Right forelimb (tissue), 1 donor: ENCODE data around the gene ENOX1.
"Not testable (repeated sequence)": the region's sequence is repeated elsewhere in the genome, so short reads cannot be mapped to it uniquely, and the experiment has no call there.

Source experiments
- DNase-seq: peaks from one replicate; pipeline ENCODE4 v3.0.0-alpha.2; 2018

The ENOX1 gene

DNA sequence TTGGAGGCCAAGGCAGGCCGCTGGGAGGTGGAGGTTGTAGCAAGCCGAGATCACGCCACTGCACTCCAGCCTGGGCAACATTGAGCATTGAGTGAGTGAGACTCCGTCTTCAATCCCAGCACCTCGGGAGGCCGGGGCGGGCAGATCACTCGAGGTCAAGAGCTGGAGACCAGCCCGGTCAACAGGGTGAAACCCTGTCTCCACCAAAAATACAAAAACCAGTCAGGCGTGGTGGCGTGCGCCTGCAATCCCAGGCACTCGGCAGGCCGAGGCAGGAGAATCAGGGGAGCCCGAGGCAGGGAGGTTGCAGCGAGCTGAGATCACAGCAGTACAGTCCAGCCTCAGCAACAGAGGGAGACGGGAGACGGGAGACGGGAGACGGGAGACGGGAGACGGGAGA is 369.9 kb downstream of the ENOX1 start:
- not testable (repeated sequence) for DNase-seq

- DNase-seq = not testable (repeated sequence)
Observed at GRCh38 chr13:43416408-43416807, 370.4 kb downstream of the ENOX1 start.

- not testable (repeated sequence) for DNase-seq
Observed at GRCh38 chr13:43415903-43416391, 370.8 kb downstream of the ENOX1 start.

DNA sequence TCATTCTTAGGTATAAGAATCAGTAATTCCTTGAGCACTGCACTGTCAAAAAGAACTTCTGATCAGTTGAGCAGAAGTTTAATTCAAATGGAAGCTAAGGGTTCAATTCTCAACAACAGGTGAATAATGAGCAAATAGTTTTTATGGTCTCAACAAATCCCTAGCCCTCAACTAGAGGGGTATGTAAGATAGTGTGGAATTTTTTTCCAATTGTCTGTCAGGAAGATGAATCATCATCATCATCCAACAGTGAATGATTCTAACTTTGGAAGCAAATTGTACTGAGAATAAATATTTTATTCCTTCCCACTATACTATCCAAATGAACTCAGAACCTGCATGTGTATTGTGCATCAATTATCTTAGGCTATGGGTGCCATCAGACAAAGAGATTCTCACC is 372.7 kb downstream of the ENOX1 start:
- no peak for DNase-seq

GRCh38 chr13:43411741-43412140 is 375.0 kb downstream of the ENOX1 start:
- no peak for DNase-seq

DNA sequence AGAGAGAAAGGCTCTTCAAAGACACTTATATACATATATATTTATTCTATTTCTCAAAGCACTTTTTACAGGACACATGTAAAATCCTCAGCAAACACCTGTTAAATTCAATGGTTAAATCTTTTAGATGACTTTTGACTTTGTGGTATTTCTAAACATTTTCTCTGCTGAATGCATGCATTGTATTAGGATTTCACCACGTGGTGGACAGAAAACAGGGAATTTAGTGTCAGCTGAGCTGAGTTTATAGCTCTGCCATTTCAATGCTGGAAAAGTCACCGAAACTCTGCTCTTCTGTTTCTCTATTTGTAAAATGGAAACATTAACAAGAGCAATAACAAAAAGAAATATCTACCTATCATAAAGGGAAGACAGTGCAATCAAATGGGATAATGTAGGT is 375.6 kb downstream of the ENOX1 start:
- DNase-seq = no peak

DNA sequence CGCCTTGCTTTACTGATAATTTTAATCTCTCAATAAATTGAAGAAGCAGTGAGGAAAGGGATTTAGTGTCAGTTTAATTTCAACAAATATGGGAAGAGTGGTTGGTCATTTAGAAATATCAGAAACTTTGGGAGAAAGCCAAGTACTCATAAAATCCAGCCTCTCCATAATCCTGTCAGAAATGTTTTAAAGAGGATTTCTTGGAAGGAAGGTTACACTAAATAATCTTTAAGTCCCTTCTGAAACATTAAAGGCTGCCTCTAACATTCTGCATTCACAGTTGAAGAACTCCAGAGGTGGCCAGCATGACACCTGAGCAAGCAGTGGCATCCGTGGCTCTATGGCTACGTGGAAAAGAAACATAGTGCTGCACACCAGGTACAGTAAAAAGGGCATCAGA is 378.5 kb downstream of the ENOX1 start:
- no peak for DNase-seq

GRCh38 chr13:43407023-43407581 is 379.7 kb downstream of the ENOX1 start:
- no peak for DNase-seq

DNA sequence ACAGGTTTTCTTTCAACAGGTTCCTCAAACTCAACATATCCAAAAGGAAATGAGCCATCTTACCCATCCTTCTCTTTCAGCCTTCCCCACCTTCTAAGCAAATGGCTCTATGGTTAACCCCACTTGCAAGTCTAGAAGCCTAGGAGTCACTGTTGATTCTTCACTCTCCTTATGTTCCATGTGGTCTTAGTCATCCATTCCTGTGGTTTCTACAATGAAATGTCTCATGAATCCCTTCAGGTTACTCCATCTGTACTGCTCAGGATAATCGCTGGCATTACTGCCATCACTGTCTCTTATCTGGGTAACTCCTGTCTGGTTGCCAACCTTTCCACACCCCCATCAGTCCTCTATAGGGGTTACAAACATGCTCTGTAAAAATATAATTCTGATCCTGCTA is 381.3 kb downstream of the ENOX1 start:
- DNase-seq = no peak

DNA sequence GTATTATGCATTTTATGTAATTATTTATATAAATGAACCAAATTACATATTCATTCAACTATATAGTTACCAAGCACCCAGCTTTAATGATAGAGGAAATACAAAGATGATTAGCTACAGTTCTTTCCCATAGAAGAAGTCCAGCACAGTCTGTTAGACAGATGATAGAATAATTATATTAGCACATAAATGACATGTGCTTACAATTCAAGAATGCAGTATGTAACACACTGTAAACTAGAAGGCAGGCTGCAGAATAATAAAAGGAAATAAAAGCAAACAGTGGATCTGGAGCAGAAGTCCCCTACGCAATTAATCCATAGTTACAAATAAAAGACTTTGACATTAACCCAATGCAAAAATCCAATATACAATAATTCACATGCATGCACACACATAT is 384.4 kb downstream of the ENOX1 start:
- no peak for DNase-seq

- DNase-seq = no peak
Observed at GRCh38 chr13:43401361-43401760, 385.4 kb downstream of the ENOX1 start.

DNA sequence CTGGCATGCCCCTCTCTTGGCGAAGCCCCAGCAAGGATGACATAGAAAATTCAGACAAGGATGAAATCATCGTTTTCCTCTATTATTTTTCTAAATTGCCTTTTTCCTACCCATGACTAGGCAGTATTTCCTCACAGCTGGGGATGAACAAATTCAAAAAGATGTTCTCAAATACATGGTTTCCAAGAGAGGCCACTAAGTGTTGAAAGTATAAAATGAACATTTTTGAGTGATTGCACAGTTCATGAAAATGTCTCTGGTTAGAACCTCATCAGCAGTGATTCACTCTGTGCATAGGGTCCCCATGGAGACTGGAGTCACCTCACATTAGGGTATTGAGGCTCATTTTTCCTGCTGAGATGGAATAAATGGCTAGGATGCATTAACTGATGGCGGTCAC is 389.7 kb downstream of the ENOX1 start:
- no peak for DNase-seq

GRCh38 chr13:43391036-43391435 is 395.7 kb downstream of the ENOX1 start:
- DNase-seq = no peak

DNA sequence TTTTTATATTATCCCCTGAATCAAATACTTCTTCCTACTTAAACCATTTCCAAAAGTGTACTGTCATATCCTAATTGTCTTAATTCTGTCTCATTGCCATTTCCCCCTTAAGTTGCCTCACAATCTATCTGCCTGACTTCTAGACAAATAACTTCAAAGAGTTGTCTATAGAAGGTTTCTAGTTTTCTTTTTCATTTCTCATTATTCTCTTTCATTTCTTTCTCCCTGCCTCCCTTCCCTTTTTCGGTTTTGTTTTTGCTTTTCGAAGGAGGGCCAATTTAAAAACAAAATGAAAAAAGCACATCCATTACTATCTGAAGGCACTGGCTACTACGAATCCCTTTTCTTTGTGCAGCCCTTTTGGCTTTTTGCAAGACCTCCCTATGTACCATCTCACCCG is 396.2 kb downstream of the ENOX1 start:
- DNase-seq = no peak

GRCh38 chr13:43389983-43390382 is 396.8 kb downstream of the ENOX1 start:
- no peak for DNase-seq

DNA sequence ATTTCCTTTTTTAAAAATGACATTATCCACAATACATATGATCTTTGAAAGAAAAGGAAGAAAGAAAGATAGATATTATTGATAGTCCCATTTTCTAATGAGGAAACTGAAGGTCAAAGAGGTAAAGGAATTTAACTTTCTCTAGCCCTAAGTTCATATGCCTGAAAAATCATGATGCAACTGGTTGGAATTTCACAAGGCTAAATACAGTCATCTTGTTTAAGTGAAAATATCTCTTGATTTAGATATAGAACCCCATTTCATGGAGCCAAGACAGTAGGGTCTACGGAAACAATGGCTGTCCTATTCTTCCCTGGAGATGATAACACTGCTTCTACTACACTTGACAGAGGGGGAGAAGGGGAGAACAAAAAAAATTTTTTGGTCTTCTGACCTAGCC is 397.2 kb downstream of the ENOX1 start:
- DNase-seq = no peak

- no peak for DNase-seq
Observed at GRCh38 chr13:43388282-43389034, 398.3 kb downstream of the ENOX1 start.

DNA sequence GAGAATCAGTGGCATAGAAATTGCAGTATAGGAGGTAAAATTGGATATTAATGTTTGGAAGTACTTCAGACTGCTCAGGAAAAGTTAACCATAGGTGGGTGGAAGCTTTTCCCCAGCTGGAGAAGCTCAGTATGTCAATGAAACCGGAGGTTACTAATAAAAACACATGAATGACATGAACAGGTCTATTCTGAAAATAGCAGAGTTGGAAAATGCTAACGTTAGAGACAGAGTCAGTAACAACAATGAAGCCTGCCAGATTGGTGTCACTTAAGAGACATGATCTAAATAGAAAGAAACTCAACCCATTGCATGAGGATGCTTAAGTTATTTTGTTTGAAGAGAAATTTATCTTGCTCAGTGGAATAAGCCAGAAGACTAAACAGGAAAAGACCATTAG is 398.9 kb downstream of the ENOX1 start:
- DNase-seq = no peak

DNA sequence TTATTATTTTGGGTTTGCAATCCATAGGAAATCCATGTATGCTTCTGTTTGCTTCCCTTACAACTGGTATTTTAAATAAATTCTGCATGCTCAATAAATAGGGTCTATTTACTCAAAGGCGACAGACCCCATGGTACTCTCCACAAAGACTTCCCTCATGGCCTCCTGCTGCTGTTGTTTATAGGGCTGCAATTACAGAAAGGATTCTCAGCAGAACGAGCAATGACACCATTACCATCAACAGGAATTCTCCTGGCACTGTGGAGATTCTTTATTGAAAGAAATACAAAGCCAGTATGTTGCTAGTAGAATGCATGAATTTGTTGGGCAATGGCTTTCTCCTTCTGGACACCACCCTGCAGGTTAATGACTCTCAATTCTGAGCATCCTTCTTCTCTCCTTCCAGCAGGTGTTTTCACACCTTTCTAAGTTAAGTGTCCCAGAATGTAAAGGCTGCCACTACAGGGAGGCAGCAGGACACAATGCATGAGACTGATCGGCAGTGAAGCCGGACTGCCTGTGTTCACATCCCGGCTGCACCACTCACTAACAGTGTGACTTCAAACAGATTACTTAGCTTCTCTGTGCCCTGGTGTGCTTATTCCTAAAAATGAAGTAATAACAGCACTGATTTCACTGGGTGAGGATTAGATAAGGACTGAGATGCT is 403.1 kb downstream of the ENOX1 start:
- DNase-seq = no peak

DNA sequence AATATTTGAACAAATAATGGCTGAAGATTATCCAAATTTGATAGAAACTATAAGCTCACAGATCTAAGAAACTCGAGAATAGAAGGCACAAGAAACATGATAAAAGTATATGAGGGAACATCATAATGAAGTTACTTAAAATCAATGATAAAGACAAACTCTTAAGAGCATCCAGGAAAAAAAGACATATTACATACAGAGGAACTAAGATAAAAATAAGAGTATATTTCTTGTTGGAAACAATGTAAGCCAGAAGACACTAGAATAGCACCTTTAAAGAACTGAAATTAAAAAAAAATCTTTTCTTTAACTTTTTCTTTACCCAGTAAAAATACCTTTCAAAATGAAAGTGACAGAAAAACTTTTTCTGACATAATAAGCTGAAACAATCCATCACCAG is 407.0 kb downstream of the ENOX1 start:
- DNase-seq = no peak

DNA sequence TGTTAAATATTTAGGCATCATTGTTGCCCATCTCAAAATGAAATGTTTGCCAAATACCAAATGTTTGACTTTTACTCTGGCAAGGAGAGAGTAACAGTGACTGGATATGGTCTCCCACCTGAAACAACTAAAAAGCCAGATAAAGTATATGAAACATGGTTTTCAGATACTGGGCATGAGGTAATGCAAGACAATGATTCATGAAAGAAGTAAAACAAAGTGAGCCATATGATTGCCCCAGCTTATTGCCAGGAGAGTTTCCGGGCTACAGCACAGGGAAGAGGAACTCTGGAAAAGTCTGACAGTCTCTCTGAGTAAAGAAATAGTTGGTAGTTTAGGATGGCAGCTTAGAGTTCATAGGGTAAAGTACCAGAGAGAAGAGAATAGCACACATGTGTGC is 408.8 kb downstream of the ENOX1 start:
- DNase-seq = no peak

DNA sequence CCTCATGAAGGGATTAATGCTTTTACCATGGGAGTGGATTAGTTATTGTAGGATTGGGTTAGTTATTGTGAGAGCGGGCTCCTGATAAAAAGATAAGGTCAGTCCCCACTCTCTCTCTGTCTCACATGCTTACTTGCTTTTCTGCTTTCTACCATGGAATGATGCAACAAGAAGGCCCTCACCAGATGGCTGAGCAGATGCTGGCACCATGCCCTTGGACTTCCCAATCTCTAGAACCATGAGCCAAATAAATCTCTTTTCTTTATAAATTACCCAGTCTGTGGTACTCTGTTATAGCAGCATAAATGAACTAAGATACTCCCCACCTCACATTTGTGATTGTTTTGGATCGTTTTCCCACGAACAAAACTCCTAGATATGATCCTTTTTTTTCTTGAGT is 409.6 kb downstream of the ENOX1 start:
- DNase-seq = no peak

DNA sequence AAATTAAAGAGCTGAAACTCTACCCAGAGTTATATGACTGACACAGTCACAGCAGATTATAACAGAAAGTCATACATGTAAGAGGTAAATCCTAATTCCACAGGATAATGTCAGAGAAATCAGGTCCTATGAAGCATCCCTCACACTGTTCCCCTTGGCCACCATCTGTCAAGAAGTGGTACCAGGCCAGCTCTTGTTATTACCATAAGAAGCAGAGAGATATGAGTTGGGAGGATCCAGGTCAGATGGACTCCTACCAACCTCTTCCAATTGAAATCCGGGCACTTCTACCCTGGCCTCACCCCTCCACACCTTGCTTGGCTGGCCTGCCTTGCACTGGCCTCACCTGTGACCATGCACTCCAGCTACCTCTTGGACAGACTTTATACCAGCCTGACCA is 410.2 kb downstream of the ENOX1 start:
- no peak for DNase-seq

GRCh38 chr13:43375797-43376465 is 410.8 kb downstream of the ENOX1 start:
- DNase-seq = no peak
